Pancreas (tissue), 10 donors: ENCODE measurements around the gene C1orf167. TPM values are rescaled to one million over a fixed set of nuclear protein-coding genes. Genes with fewer than 3 reads are reported as not detected.

ENCODE experiments used
- ATAC-seq, 4 donors: fragments of 200-7000 bp; cut with Tn5 transposase; one replicate each; pipeline versions ENCODE4 v1.8.0 to v1.9.1; 2020; ENCODE audit warnings: mild to moderate bottlenecking in 4 of 4, moderate library complexity in 4 of 4
- DNase-seq, 6 donors: peaks; one replicate each; pipeline ENCODE4 v3.0.0-alpha.2; 2020
- FAIRE-seq: peaks from 2 replicates; lab custom pipeline; 2012; peaks lifted over from hg19 to GRCh38; lab: Jason Lieb, UNC
- H3K27ac ChIP-seq, 4 donors: fragments of 200-600 bp; sonication (generic); 1 replicate in 3 of 4; 2 replicates in 1 of 4; pipeline versions ENCODE4 v1.5.0 to v1.8.0; 2020
- H3K27me3 ChIP-seq, 4 donors: fragments of 200-600 bp; one replicate each; pipeline ENCODE4 v1.8.0; 2021
- H3K36me3 ChIP-seq, 3 donors: fragments of 200-600 bp; sonication (generic) in 1 of 3; one replicate each; pipeline versions ENCODE4 v1.5.0 to v1.8.0; 2020 to 2021
- H3K4me1 ChIP-seq, 3 donors: fragments of 200-600 bp; one replicate each; pipeline ENCODE4 v1.8.0; 2021
- H3K4me3 ChIP-seq, 4 donors: fragments of 200-600 bp; sonication (generic) in 2 of 4; one replicate each; pipeline versions ENCODE4 v1.5.0 to v1.8.0; 2020 to 2021
- H3K9me3 ChIP-seq, 4 donors: fragments of 200-600 bp; one replicate each; pipeline ENCODE4 v1.8.0; 2021
- WGBS, 2 donors: extraction: QIAGEN DNeasy Blood & Tissue Kit; methylation state at CpG; one replicate each; pipeline ENCODE4 v1.1.7; 2013; 5-methylcytosine and 5-hydroxymethylcytosine counted together
- intact Hi-C, 3 donors: fragments of 100-400 bp; cut with DNase I; formaldehyde crosslinking; loops; one replicate each; pipeline versions ENCODE4 v1.11.1 to v1.14.2; 2022
- polyA plus RNA-seq, 2 donors: library from polyadenylated mRNA; stranded (reverse); fragments of 200-250 nt; gene quantifications; one replicate each; pipeline ENCODE4 v1.2.3, GENCODE V29; 2013
- total RNA-seq, 6 donors: library from RNA; stranded (reverse); fragmentation: NEBNext Ultra II Directional in 4 of 6; extraction: Animal tissue kit (Norgen Biotek cat#: 25700) in 4 of 6; gene quantifications; one replicate each; pipeline versions ENCODE4 v1.2.1 to v1.2.4, GENCODE V29; 2021 to 2023
- TF ChIP-seq, protein P1 (sequence below), 4 donors: fragments of 200-600 bp; sonication (generic) in 3 of 4; IDR thresholded peaks; one replicate each; pipeline versions ENCODE4 v1.5.0 to v1.8.0; 2021; ENCODE audit warnings: antibody characterized with exemption in 4 of 4
- donor health status: healthy with polysubstance abuse.
- donor health status: DM: no; HTN: no; CAD: no; lungs with moderate emphysema.
- donor health status: DM: no; HTN: no; CAD: no.
- donor health status: control.
- donor health status: control.
- donor health status: Bipolar disorder and iron deficiency.
- donor health status: DM: yes; HTN: yes; CAD: no.
- donor health status: DM: no; HTN: no; CAD: no.
- donor health status: DM: no; HTN: no; CAD: no.
- donor health status: DM: yes; HTN: yes; CAD: no.

C1orf167 gene
- total and polyA plus RNA-seq, 8 donors = 0.37 to 1.4 (median 0.85) TPM; not detected in 5

DNA sequence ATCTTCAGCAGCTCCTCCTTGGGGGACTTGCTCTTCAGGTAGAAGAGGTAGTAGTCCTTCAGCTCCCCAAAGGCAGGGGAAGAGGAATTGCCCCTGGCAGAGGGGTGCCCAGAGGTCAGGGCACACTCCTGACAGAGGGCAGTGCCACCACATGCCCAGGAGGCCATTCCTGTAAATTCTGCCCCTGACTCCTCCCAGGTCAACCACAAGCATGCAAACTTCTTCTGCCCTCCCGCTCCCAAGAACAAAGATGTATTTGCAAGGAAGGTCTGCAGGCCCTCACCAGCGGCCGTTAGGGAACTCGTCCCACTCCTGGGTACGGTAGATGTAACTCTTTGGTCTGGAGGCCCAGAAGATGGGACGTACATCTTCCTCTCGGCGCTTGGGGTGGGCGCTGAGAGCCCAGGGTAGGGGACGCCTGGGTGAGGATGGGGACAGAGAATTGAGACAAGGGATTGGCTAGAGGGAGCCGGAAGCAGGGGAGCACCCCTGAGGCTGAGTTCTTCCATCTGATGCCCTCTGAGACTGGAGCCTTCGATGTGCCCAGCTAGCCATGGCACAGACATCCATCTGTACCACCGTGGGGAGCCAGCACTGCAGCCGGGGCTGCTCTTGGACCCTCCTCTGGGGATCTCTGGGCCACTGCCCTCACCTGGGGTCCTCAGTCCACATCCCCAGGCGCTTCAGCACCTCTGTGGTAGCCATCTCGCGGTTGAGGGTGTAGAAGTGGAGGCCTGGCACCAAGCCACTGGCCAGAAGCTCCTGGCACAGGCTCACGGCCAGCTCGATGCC lies 32.6 kb downstream of the C1orf167 start:
- Histone ChIP-seq H3K4me3 (no peak overlapping the region), H3K27ac (no peak overlapping the region), H3K4me1 (peaks cover 0 to 19% (median 7%) of the 10 kb centered on the region in 3 donors), H3K27me3 (no peaks in the 10 kb centered on the region), H3K9me3 (no peaks in the 10 kb centered on the region), H3K36me3 (peaks cover 0 to 18% (median 8%) of the 10 kb centered on the region in 3 donors)
- intact Hi-C loops = no loop called here
- DNase-seq = peak in 1 of 6 donors; percentile 39
- no peak for FAIRE-seq
- 89 to 92% methylated on average over 19 of the region's 19 CpGs for WGBS, 2 donors
- TF ChIP-seq, protein P1, sequence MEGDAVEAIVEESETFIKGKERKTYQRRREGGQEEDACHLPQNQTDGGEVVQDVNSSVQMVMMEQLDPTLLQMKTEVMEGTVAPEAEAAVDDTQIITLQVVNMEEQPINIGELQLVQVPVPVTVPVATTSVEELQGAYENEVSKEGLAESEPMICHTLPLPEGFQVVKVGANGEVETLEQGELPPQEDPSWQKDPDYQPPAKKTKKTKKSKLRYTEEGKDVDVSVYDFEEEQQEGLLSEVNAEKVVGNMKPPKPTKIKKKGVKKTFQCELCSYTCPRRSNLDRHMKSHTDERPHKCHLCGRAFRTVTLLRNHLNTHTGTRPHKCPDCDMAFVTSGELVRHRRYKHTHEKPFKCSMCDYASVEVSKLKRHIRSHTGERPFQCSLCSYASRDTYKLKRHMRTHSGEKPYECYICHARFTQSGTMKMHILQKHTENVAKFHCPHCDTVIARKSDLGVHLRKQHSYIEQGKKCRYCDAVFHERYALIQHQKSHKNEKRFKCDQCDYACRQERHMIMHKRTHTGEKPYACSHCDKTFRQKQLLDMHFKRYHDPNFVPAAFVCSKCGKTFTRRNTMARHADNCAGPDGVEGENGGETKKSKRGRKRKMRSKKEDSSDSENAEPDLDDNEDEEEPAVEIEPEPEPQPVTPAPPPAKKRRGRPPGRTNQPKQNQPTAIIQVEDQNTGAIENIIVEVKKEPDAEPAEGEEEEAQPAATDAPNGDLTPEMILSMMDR (IDR thresholded peaks at IDR 0.05) = no peak
- ATAC-seq = no peak

DNA sequence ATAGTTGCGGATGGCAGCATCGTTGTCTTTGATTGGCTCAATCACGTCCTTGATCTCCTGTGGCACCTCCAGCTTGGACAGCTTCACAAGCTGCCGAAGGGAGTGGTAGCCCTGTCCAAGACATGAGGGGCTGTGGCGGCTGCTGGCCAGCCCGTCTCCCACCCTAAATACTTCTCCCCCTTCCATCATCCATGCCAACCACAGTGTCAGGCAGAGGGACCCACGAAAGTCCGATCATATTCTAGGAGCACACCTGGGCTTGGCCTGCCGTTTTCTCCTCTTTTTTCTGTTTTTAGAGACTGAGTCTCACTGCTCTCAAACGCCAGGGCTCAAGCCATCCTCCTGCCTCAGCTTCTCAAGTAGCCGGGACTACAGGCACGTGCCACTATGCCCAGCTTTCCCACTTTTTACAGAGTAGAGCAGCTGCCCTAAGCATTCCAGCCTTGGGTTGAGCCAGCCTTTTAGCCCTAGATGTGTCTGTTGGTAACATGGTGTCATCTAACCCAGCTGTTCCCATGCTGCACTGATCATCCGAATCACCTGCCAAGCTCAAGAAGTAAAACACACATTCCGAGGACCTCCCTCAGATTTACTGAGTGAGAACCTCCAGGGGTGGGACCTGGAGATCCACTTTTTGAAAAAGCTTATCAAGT lies 33.4 kb downstream of the C1orf167 start:
- intact Hi-C loops = no loop called here
- FAIRE-seq = no peak

DNA sequence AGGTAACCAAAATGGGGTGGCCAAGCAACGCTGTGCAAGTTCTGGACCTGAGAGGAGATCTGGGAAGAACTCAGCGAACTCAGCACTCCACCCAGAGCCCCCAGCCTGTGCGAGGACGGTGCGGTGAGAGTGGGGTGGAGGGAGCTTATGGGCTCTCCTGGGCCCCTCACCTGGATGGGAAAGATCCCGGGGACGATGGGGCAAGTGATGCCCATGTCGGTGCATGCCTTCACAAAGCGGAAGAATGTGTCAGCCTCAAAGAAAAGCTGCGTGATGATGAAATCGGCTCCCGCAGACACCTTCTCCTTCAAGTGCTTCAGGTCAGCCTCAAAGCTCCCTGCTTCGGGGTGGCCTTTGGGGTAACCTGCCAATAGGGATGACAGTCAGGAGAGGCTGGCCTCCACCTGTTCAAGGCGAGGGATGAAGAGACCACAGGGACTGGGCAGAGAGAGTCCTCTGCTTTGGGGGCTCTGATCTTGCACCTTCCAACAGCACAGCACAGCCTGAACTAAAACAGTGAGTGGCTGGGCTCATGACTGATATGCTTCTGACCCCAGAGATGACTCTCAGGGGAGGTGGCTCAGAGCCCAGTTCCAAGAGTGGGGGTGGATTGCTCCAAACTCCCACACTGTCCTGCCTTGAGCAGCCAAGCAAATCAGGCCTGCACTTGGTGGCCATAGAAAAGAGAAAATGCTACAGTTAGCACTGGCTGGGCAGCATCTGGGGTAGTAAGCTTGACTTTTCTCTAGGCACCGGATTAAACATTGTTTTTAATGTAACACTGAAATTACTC lies 34.2 kb downstream of the C1orf167 start:
- no peaks in the 10 kb centered on the region for H3K9me3 ChIP-seq
- intact Hi-C loops = no loop called here
- H3K27me3 ChIP-seq = no peaks in the 10 kb centered on the region
- no peak for FAIRE-seq
- 92 to 95% methylated on average over 15 of the region's 15 CpGs for WGBS, 2 donors
- H3K36me3 ChIP-seq = peaks cover 0 to 30% (median 8%) of the 10 kb centered on the region in 3 donors
- TF ChIP-seq, protein P1 (IDR thresholded peaks at IDR 0.05) = no peak
- no peak for ATAC-seq
- DNase-seq = peak in 1 of 6 donors; percentile 28
- H3K4me3 ChIP-seq = no peak overlapping the region
- H3K4me1 ChIP-seq = peaks cover 0 to 6% (median 0%) of the 10 kb centered on the region in 3 donors
- H3K27ac ChIP-seq = no peak overlapping the region

More for the DNA sequence above, 33.4 kb downstream of the C1orf167 start:
- TF ChIP-seq, protein P1 (IDR thresholded peaks at IDR 0.05) = no peak
- 87 to 93% methylated on average over 14 of the region's 14 CpGs for WGBS, 2 donors
- peaks cover 0 to 12% (median 3%) of the 10 kb centered on the region in 3 donors for H3K4me1 ChIP-seq
- H3K36me3 ChIP-seq = peaks cover 0 to 22% (median 8%) of the 10 kb centered on the region in 3 donors
- H3K27me3 ChIP-seq = no peaks in the 10 kb centered on the region
- H3K9me3 ChIP-seq = no peaks in the 10 kb centered on the region
- no peak overlapping the region for H3K4me3 ChIP-seq
- no peak overlapping the region for H3K27ac ChIP-seq
- DNase-seq = peak in 1 of 6 donors; percentile 31
- no peak for ATAC-seq

DNA sequence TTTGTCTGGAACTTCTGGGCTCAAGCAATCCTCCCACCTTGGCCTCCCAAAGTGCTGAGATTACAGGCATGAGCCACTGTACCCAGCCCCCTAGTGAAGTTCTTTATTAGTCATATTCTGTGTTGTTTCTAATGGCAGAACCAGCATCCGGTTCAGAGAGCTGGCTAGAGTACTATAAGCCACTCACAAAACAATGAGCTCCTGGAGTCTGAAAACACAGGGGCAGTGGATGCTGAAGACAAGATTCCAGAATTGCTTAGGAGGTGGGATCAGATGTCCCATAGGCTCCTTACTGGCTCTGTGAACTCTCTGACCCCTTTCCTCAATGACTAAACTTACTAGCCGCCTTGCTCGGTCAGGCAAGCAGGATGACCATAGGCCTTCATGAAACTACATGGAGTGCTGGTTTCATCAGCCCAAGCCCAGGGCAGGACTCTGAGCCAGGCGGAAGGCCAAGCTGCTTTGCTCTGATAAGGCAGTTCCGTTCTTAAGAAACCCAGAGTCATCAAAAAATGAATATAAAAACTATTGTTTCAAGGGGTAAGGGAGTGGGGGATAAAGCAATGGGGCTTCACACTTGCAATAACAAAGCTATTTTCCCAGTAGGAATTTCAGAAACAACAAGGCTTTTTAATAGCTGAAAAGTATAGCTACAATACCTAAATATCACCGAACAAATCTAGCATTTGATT lies 35.7 kb downstream of the C1orf167 start:
- TF ChIP-seq, protein P1 (IDR thresholded peaks at IDR 0.05) = no peak
- H3K4me3 ChIP-seq = no peak overlapping the region
- 82 to 90% methylated on average over 6 of the region's 6 CpGs for WGBS, 2 donors
- intact Hi-C loops = no loop called here
- FAIRE-seq = no peak
- ATAC-seq = peak in 1 of 4 donors; percentile 38
- no peak overlapping the region for H3K27ac ChIP-seq
- H3K36me3 ChIP-seq = peaks cover 0 to 32% (median 8%) of the 10 kb centered on the region in 3 donors
- H3K4me1 ChIP-seq = peaks cover 0 to 5% (median 0%) of the 10 kb centered on the region in 3 donors
- peak in 2 of 6 donors; percentile 35 to 60 for DNase-seq
- no peaks in the 10 kb centered on the region for H3K9me3 ChIP-seq
- H3K27me3 ChIP-seq = no peaks in the 10 kb centered on the region
